HL-60 (cell line): ENCODE measurements around the gene PTPN1.

Experiments used
- POLR2AphosphoS5 ChIP-seq: IDR thresholded peaks from 2 replicates; pipeline ENCODE4 v1.6.1; 2012; ENCODE audit warnings: low read depth
- SPI1 ChIP-seq: IDR thresholded peaks from 2 replicates; pipeline ENCODE4 v1.6.1; 2012; ENCODE audit warnings: low read depth, mild to moderate bottlenecking, borderline replicate concordance
- TF ChIP-seq, protein P1 (sequence below): IDR thresholded peaks from one replicate; pipeline ENCODE4 v1.5.1; 2011; ENCODE audit warnings: low read length, control low read depth, inconsistent platforms; ENCODE audit not compliant: insufficient read depth

DNA sequence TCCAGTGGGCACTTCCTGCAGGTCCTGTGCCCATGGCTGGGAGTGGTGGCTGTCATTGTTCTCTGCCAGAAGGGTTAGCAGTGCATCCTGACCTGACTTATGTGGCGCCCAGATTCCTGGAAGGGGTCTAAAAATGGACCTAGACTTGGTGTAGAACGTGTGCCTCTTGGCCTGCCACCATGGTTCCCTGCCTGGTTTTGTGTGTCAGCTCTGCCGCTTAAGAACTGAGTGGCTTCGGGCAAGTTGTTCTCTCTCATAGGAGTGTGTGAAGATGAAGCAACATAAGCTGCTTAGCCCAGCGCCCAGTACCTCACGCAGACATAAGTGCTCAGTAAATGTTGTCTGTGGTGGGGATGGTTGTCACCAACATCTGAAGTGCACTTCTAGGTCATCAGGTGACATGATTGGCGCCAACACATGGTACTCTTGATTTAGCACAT is 52.1 kb downstream of the PTPN1 start:
- TF ChIP-seq, protein P1, sequence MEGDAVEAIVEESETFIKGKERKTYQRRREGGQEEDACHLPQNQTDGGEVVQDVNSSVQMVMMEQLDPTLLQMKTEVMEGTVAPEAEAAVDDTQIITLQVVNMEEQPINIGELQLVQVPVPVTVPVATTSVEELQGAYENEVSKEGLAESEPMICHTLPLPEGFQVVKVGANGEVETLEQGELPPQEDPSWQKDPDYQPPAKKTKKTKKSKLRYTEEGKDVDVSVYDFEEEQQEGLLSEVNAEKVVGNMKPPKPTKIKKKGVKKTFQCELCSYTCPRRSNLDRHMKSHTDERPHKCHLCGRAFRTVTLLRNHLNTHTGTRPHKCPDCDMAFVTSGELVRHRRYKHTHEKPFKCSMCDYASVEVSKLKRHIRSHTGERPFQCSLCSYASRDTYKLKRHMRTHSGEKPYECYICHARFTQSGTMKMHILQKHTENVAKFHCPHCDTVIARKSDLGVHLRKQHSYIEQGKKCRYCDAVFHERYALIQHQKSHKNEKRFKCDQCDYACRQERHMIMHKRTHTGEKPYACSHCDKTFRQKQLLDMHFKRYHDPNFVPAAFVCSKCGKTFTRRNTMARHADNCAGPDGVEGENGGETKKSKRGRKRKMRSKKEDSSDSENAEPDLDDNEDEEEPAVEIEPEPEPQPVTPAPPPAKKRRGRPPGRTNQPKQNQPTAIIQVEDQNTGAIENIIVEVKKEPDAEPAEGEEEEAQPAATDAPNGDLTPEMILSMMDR = no peak
- TF ChIP-seq POLR2AphosphoS5 = no peak
- no peak for TF ChIP-seq SPI1
